TTC549 (cell line): ENCODE results near the gene MIGA2.
"Not testable (repeated sequence)": the region's sequence is repeated elsewhere in the genome, so short reads cannot be mapped to it uniquely, and the experiment has no call there.

ENCODE experiments used
- FAIRE-seq: peaks from 2 replicates; lab custom pipeline; 2012; peaks lifted over from hg19 to GRCh38; lab: Jason Lieb, UNC

MIGA2 gene

DNA sequence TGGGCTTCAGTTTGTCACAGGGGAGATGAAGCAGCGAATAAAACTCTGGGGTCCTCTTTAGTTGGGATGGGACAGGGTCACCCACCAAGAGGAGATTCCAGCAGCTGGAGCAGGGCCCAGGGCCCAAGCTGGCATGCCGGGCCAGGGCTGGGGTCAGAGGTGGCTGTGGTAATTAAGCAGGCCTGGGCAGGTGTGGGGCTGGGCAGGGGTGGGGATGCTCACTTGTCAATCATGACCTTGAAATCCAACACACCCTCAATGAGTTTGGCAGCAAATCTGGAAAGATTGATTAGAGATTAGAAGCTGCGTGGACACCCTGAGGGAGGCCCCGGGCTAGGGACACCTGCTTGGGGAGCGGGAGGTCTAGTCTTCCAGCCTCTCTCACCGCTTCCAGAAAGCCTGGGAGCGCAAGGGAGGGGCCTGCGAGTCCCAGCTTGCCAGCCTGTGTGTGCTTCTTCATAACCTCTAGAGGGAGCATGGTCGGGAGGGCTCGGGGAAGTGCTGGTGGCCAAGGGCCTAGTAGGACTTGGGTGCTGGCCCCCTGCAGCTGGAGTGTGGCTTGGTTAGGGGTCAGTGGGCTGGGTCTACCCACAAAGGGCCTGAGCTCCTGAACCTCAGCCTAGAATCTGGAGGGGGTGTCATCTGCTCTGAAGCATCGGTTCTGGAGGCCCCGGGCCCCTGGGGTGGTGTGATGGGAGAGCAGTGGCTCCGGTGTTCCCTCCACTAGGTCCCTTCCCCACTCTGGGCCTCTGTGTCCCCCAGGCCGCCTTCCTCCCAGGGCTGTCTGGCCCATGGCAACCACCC, 66.6 kb downstream of the MIGA2 start:
- FAIRE-seq: no peak

DNA sequence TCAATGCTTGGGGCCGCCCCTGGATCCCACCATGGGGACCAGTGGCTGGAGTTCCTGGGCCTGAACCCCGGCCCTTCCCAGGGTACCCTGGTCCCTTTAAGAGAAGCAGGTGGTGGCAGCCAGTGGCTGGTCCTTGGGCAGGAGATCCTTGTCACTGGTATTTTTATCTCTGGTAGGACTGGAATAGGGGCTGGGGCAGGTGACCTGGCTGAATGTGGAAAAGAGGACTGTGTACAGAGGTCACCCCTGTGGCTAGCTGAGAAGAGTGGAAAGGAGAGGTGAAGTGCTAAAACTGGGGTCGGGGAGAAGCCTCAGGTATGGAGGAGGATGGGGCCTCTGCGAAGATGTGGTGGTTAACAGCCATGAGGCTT, 67.2 kb downstream of the MIGA2 start:
- no peak for FAIRE-seq

DNA sequence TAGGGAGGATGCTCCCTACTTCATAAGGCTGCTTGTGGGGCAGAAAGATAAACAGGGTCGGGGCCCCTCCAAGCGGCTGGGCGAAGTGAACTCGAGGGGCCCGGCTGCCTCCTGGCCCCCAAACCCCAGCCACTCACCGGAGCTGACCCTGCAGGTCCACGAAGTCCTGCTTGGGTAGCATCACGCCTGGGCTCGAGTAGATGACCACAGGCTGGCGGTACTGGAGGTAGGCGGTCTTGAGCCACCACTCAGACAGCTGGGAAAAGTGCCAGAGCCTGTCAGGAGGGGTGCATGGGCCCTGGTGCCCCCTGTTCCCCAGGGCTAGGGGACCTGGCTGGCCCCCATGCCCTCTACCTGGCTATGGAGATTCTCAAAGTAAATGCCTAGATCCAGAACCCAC, 67.6 kb downstream of the MIGA2 start:
- FAIRE-seq: no peak

DNA sequence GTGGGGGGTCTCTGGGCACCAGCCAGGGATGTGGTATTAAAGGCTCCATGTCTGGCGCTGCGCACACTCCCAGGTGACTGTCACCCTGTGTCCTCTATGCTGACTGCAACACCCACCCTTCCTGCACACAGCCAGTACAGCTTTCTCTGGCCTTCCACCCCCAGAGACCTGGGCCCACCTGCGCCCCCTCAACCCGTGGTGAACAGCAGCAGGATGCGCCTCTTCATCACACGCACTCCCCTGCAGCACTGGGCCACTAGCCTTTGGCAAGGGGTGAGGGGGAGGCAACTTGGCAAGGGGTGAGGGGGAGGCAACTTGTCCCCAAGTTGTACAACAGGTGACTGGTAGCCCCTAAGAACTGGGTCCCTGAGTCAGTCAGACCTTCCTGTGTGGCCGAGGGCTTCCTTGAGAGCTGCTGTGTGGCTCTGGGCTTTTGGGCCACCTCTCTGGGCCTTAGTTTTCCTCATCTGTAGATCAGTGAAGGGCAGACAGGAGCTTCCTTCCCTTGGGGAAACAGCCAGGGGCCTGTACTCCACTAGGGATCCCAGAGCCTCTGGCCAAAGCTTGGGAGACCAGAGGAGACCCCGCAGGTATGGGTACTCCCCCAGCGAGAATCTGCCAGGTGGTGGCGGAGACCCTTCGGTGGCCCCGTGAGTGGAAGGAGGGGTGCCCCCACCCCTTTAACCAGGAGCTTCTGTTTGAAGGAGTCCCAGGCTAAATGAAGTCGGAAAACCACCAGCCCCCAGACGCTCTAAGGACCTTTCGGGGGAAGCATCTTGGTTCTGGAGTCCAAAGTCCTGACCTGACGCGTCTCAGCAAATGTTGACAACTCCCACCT, 69.7 kb downstream of the MIGA2 start:
- no peak for FAIRE-seq

DNA sequence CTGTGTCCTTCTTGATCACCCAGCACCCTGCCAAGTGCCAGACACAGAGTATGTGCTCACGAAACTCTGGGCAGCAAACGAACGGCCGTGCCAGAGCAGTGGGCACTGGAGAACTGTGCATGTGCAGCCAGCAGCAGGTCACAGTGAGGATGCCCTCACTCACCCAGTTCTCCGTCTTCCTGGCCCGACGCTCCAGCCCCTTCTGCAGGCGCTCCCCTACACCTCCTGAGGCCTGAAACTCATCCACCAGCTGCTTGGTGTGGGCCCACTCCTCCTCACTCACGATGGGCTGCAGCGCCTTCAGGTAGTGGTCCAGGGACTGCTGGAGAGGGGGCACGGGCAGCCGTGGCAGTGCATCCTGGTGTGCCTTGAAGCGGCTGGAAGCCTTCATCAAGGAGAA, 71.2 kb downstream of the MIGA2 start:
- no peak for FAIRE-seq

DNA sequence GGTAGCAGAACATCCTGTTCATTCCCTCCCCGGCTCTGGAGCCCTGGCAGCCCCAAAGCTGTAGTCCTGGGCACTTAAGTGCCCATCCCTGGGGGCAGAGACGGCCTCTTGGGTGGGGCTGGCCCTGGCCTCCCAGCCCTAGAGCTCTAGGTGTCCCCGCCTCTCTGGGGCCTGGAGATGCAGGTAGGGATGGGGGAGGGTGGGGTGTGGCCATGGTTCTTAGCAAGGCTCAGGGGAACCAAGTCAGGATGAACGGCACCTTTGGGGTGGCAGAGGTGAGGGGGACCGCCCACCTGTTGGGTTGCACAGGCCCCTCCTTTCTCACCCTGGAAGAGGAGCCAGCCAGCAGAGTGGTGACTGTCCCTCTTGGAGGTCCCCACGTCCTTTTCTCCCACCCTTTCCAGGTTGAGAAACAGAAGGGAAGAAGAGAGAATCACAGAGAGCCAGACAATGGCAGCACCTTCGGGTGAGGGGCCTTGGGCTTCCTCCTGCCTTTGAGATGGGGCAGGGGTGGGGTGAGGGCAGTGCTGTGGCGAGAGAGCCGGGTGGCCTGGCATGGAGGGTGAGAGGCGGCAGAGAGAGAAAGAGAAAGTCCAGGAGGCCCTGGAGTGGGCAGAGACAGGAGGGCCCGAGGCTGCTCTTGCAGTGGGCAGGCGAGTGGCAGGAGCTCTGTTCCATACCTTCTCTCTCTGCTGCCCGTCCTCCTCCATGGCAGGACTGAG, 71.8 kb downstream of the MIGA2 start:
- no peak for FAIRE-seq

DNA sequence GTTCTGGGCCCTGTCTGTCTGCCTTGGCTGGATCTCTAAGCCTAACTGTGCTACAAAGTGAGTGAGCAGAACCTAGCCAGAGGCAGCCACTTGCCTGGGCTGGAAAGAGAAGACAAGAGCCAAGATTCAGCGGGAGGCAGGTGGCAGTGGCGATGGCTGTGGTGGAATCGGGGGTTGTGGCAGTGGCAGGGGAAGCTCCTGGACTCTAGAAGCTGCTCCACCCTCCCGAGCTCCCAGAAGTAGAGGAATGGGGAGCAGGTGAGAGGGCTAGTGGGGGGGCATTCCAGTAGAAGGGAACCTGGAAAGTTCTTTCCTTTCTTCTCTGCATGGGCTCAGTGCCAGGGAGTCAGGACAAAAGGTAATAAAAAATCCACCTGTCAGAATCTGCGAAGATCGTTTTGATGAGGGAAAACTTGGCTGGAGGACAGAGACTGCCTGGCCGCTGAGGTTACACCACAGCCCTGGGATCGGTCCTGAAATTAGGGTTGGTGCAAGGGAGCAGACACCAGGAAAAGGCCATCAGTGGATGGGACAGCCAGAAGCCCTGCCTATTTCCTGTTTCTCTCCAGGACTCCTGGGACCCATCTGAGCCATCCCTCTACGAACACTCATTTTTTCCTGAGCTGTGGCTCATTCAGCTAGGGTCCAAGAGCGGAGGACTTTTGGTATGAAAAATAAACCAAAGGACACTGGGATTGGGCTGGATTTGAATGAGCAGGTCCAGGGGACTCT, 72.5 kb downstream of the MIGA2 start:
- FAIRE-seq: no peak

DNA sequence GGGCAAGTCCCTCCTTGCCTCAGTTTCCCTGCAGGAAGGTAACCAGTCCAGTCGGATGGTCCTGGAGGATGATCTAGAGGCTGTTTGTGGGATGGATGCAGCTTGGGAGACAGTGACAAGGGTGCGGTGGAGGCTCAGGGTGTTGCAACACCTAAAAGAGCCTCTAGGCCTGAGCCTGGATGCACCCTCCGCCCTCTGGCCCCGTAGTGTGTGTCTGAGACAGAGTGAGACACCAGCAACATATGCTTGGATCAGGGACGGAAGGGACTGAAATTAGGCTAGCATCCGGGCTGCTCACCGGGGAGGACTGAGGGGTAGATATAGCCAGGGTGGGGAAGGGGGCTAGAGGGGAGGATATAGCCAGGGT, 73.1 kb downstream of the MIGA2 start:
- no peak for FAIRE-seq

DNA sequence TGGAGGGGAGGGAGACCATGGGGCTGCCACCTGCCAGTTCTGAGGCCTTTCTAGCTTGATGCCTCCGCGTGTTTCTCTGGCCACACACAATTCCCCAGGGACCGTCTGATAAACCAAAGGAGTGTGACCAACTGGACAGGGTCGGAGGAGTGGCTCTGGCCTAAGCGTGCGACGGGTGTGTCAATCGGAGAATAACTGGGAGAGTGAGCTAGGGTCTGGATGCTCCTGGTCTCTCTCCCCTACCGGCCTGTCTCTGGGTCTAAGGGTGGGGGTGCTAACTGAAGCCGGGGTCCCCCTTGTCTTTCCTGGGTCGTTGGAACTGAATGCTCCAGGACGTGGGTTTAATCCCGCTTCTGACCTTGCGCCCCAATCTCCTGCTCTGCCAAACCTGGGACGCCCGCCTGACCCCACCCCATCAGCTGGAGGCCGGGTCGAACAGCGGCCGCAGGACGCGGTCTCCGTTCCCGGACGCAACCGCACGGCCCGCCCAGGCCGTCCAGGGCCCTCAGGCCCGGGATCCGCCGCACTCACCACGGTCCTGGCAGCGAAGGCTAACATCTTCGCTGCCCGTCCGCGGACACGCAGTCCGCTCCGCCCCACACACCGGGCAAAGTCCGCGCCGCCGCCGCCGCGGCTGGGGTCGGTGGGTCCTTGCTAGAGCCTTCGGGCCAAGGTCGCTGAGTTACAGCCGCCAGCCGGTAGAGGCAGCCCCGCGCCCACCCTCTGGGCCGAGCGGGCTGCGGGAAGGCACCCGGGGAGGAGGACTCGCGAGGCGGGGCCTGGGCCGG, 73.7 kb downstream of the MIGA2 start:
- FAIRE-seq: no peak

DNA sequence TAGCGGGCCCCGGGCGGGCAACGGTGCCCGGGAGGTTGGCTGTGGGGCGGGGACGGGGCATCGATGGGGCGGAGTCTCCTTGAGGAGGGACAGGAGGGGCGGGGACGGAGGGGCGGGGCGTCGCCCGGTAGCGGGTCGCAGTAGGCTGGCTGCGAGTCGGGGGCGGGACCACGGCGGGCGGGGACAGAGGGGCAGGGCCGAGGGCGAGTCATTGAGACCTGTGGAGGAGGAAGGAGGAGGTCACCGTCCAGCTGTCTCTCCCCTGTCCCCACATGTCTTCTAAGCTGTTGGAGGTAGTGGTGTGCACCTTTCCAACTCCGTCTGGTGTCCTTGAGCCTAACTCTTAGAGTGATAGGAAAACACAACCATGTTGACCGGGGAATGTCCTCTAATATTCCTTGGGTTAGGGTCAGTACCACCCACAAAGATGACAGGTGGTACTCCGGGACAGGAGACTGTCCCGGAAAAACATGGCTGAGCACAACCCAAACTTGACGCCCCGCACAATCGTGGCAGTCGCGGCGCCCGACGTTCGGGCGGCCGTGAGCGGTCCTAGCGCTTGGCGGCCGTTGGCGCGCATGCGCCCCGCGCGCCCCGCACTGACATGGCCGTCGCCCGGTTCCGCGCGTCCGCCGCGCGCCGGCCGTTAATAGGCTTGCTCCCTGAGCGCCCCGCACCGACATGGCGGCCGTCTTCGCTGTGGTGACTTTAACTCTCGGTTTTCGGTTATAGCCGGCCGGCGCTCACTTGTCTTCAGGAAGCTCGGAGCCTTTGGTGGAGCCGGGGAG, 74.5 kb downstream of the MIGA2 start, which contains the start of the genes CRAT and PTPA:
TSS of gene CRAT (minus strand) at position 54 of the 788 bp plus-strand sequence. CDS start 284 bp downstream, outside the sequence.
TSS of gene PTPA (plus strand) at position 676 of the 788 bp plus-strand sequence. CDS start 186 bp downstream, outside the sequence.
- FAIRE-seq: no peak

DNA sequence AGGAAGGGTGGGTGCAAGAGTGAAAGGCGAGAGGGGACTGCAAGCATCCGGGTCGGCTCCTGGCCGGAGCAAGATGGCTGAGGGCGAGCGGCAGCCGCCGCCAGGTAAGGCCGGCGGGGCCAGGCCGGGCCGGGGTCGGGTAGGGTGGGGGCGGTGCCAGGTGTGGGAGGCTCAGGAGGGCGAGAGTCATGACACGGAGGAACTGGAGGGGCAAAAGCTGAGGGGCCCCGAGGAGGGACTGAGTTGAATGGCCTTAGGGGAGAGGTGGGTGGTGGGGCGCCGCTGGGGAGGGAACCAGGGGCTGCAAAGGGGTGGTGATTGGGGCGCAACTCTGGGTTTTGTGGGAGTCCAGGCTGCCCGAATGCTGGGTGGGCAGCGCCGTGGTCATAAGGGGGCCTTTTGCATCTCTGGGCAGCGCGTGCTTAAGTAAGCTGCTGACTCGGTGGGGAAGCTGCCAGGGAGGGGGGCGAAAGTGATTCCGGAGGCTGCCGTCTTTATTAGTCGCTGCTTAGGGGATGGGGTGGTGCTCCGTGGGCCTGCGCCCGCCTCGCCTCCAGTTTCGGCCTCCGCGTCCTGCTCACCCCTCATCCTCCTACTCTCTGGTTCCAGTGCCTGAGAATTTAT, 75.2 kb downstream of the MIGA2 start:
- no peak for FAIRE-seq

DNA sequence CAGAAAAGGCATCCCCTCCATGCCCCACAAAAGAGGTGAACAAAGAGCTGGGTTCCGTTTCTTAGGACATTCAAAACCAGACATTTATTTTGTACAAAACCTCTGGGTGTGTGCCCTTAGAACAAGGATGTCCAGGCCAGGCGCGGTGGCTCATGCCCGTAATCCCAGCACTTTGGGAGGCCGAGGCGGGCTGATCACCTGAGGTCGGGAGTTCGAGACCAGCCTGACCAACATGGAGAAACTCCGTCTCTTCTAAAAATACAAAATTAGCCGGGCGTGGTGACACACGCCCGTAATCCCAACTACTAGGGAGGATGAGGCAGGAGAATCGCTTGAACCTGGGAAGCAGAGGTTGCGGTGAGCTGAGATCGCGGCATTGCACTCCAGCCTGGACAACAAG, 76.1 kb downstream of the MIGA2 start:
- FAIRE-seq: not testable (repeated sequence)

DNA sequence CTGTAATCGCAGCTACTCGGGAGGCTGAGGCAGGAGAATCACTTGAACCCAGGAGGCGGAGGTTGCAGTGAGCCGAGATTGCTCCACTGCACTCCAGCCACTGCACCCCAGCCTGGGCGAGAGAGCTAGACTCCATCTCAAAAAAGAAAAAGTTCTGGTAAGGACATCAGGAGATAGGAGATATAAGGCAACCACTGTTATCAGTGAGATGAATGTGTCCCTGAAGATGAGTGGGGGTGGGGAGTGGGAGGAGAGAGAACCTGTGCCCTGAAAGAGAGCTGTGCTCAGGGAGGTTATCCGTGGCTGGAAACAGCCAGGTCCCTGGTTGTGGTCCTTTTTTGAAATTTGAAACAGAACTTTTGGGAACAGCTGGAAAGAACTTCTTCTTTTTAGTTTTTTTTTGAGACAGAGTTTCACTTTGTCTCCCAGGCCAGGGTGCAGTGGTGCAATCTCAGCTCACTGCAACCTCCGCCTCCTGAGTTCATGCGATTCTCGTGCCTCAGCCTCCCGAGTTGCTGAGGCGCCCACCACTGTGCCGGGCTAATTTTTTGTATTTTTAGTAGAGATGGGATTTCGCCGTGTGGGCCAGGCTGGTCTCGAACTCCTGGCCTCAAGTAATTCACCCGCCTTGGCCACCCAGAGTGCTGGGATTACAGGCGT, 77.3 kb downstream of the MIGA2 start:
- FAIRE-seq: no peak

DNA sequence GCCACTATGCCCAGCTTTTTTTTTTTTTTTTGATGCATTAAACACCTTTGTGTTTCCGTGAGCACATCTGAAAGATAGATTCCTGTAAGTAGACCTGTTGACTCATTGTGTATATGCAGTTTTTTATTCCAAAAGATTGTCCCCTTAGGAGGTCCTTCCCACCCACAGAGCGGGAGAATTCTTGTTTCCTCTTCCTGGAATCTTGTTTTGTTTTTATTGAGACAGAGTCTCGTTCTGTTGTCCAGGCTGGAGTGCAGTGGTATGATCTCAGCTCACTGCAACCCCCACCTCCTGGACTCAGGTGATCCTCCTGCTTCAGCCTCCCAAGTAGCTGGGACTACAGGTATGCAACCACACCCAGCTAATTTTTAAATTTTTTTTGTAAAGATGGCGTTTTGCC, 82.4 kb downstream of the MIGA2 start:
- no peak for FAIRE-seq

DNA sequence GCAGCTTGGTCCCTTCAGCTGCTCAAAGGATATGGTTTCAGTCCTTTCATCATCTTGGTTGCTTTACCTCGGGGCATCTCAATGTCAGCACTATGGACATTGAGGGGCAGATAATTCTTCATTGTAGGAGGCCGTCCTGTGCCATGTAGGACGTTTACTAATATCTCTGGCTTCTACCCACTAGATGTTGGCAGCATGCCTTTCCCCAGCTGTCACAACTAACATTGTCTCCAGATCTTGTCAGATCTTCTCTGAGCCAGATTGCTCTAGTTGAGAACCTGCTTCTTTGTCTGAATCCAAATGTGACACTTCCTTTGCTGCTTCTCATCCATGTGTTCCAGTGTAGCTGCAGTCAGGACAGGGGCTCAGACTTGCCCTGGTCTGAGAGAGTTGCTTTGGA, 85.1 kb downstream of the MIGA2 start:
- FAIRE-seq: no peak
